Panc1 (cell line): ENCODE data around the gene SNU13.

Source experiments
- CTCF ChIP-seq: fragments of 450-650 bp; IDR thresholded peaks from 2 replicates; pipeline ENCODE4 v1.5.1; 2017; ENCODE audit warnings: mild to moderate bottlenecking
- POLR2AphosphoS5 ChIP-seq: IDR thresholded peaks from 2 replicates; pipeline ENCODE4 v1.6.1; 2012; ENCODE audit warnings: mild to moderate bottlenecking, low read depth, low read length, moderate library complexity
- REST ChIP-seq, 2 experiments: IDR thresholded peaks; 2 replicates each; pipeline ENCODE4 v1.6.1; 2011 to 2012; ENCODE audit warnings: low read depth in 2 of 2, control low read depth in 1 of 2, low read length in 1 of 2, mild to moderate bottlenecking in 1 of 2, moderate library complexity in 1 of 2; ENCODE audit not compliant: insufficient read depth in 1 of 2
- SIN3A ChIP-seq: IDR thresholded peaks from 2 replicates; pipeline ENCODE4 v1.6.1; 2012; ENCODE audit warnings: low read depth, mild to moderate bottlenecking, low read length, moderate library complexity, borderline replicate concordance; ENCODE audit not compliant: insufficient read depth
- TCF7L2 ChIP-seq: IDR thresholded peaks from 2 replicates; pipeline ENCODE4 v1.6.1; 2011; ENCODE audit warnings: mild to moderate bottlenecking, low read depth, low read length, inconsistent platforms

GRCh38 chr22:41658869-41659268 lies 29.8 kb downstream of the SNU13 start:
- no peak for TF ChIP-seq CTCF
- no peak for TF ChIP-seq REST (IDR thresholded peaks at IDR 0.05; ENCODE audit: insufficient read depth in 1 of 2, low read depth in 2 of 2, low read length in 1 of 2)
- TF ChIP-seq POLR2AphosphoS5, result no peak
- no peak for TF ChIP-seq TCF7L2
- no peak for TF ChIP-seq SIN3A
